T-helper 1 cell treated with Interleukin-12 subunit alpha and Interleukin-12 subunit beta and Interleukin-4 antibody, amounts not matched to agents 30 μg/mL and 1 μg/mL, for 36 hours (primary cell): ENCODE measurements around the gene GDPD3.
A peak's percentile ranks its signal among the peaks of the same experiment; 100 is the strongest.

Experiments used
- H3K27ac Mint-ChIP-seq: one replicate; pipeline ENCODE4 v1.8.0; 2021; ENCODE audit warnings: mild to moderate bottlenecking, mixed read lengths
- H3K27me3 Mint-ChIP-seq: one replicate; pipeline ENCODE4 v1.8.0; 2021; ENCODE audit warnings: low read depth, mixed read lengths
- H3K36me3 Mint-ChIP-seq: one replicate; pipeline ENCODE4 v1.8.0; 2021; ENCODE audit warnings: low read depth, mixed read lengths
- H3K4me1 Mint-ChIP-seq: one replicate; pipeline ENCODE4 v1.8.0; 2021; ENCODE audit warnings: low read depth, mixed read lengths
- H3K4me3 Mint-ChIP-seq: one replicate; pipeline ENCODE4 v1.8.0; 2021; ENCODE audit warnings: mild to moderate bottlenecking, moderate library complexity, mixed read lengths
- H3K9me3 Mint-ChIP-seq: one replicate; pipeline ENCODE4 v1.8.0; 2021; ENCODE audit warnings: mixed read lengths

The GDPD3 gene

GRCh38 chr16:30113031-30113710 is at the start of gene GDPD3:
Gene GDPD3 (minus strand): TSS chr16:30113537. CDS start chr16:30113478, 59 bp downstream.
- Mint-ChIP-seq H3K4me3 (no peak within 1 kb of the TSS), H3K27ac (peak within 1 kb of the TSS; percentile 70), H3K9me3 (no peaks in the 10 kb centered on the region), H3K36me3 (peaks cover 10% of the 10 kb centered on the region), H3K4me1 (peaks cover 11% of the 10 kb centered on the region), H3K27me3 (no peaks in the 10 kb centered on the region)

GRCh38 chr16:30157214-30157613 is 43.9 kb upstream of the GDPD3 start:
- Mint-ChIP-seq H3K4me1 (peaks cover 2% of the 10 kb centered on the region), H3K4me3 (no peak overlapping the region), H3K27ac (no peak overlapping the region), H3K36me3 (peaks cover 1% of the 10 kb centered on the region), H3K9me3 (no peaks in the 10 kb centered on the region), H3K27me3 (no peaks in the 10 kb centered on the region)

- Mint-ChIP-seq H3K4me3 (no peak overlapping the region), H3K27me3 (no peaks in the 10 kb centered on the region), H3K27ac (no peak overlapping the region), H3K9me3 (no peaks in the 10 kb centered on the region), H3K36me3 (peaks cover 1% of the 10 kb centered on the region), H3K4me1 (peaks cover 1% of the 10 kb centered on the region)
Observed at GRCh38 chr16:30155188-30155587, 41.9 kb upstream of the GDPD3 start.

- Mint-ChIP-seq H3K36me3 (peaks cover 8% of the 10 kb centered on the region), H3K27ac (no peak overlapping the region), H3K27me3 (peaks cover 3% of the 10 kb centered on the region), H3K4me1 (no peaks in the 10 kb centered on the region), H3K4me3 (no peak overlapping the region), H3K9me3 (peaks cover 17% of the 10 kb centered on the region)
Observed at GRCh38 chr16:30152517-30152916, 39.2 kb upstream of the GDPD3 start.

- Mint-ChIP-seq H3K27ac (no peak overlapping the region), H3K4me3 (no peak overlapping the region), H3K9me3 (peaks cover 17% of the 10 kb centered on the region), H3K27me3 (peaks cover 3% of the 10 kb centered on the region), H3K4me1 (no peaks in the 10 kb centered on the region), H3K36me3 (peaks cover 8% of the 10 kb centered on the region)
Observed at GRCh38 chr16:30151091-30151490, 37.8 kb upstream of the GDPD3 start.

GRCh38 chr16:30149250-30149930 is 36.1 kb upstream of the GDPD3 start:
- H3K9me3 Mint-ChIP-seq, result peaks cover 17% of the 10 kb centered on the region
- H3K4me1 Mint-ChIP-seq, result no peaks in the 10 kb centered on the region
- peaks cover 3% of the 10 kb centered on the region for H3K27me3 Mint-ChIP-seq
- peaks cover 8% of the 10 kb centered on the region for H3K36me3 Mint-ChIP-seq
- no peak overlapping the region for H3K27ac Mint-ChIP-seq
- H3K4me3 Mint-ChIP-seq, result no peak overlapping the region

- no peak overlapping the region for H3K27ac Mint-ChIP-seq
- H3K9me3 Mint-ChIP-seq, result peaks cover 17% of the 10 kb centered on the region
- no peak overlapping the region for H3K4me3 Mint-ChIP-seq
- H3K27me3 Mint-ChIP-seq, result peaks cover 3% of the 10 kb centered on the region
- peaks cover 5% of the 10 kb centered on the region for H3K4me1 Mint-ChIP-seq
- peaks cover 8% of the 10 kb centered on the region for H3K36me3 Mint-ChIP-seq
Observed at GRCh38 chr16:30147843-30148510, 34.6 kb upstream of the GDPD3 start.

GRCh38 chr16:30145657-30146056 is 32.3 kb upstream of the GDPD3 start:
- Mint-ChIP-seq H3K27me3 (peaks cover 3% of the 10 kb centered on the region), H3K9me3 (peaks cover 17% of the 10 kb centered on the region), H3K27ac (no peak overlapping the region), H3K4me1 (peaks cover 11% of the 10 kb centered on the region), H3K36me3 (peaks cover 7% of the 10 kb centered on the region), H3K4me3 (no peak overlapping the region)

- Mint-ChIP-seq H3K4me1 (peaks cover 12% of the 10 kb centered on the region), H3K4me3 (no peak overlapping the region), H3K27me3 (peaks cover 3% of the 10 kb centered on the region), H3K36me3 (peaks cover 7% of the 10 kb centered on the region), H3K27ac (no peak overlapping the region), H3K9me3 (peaks cover 17% of the 10 kb centered on the region)
Observed at GRCh38 chr16:30144917-30145316, 31.6 kb upstream of the GDPD3 start.

- Mint-ChIP-seq H3K9me3 (peaks cover 9% of the 10 kb centered on the region), H3K27me3 (no peaks in the 10 kb centered on the region), H3K27ac (no peak overlapping the region), H3K4me3 (no peak overlapping the region), H3K36me3 (peaks cover 1% of the 10 kb centered on the region), H3K4me1 (peaks cover 17% of the 10 kb centered on the region)
Observed at GRCh38 chr16:30144017-30144416, 30.7 kb upstream of the GDPD3 start.

- Mint-ChIP-seq H3K27ac (peak overlapping the region; percentile 5), H3K36me3 (no peaks in the 10 kb centered on the region), H3K27me3 (no peaks in the 10 kb centered on the region), H3K4me1 (peaks cover 17% of the 10 kb centered on the region), H3K4me3 (peak overlapping the region; percentile 1), H3K9me3 (peaks cover 4% of the 10 kb centered on the region)
Observed at GRCh38 chr16:30143347-30143702, 30.0 kb upstream of the GDPD3 start.

- no peaks in the 10 kb centered on the region for H3K36me3 Mint-ChIP-seq
Observed at GRCh38 chr16:30142672-30143346, 29.5 kb upstream of the GDPD3 start.

GRCh38 chr16:30141750-30142149 is 28.4 kb upstream of the GDPD3 start:
- Mint-ChIP-seq H3K27ac (peak overlapping the region; percentile 68), H3K4me3 (no peak overlapping the region), H3K9me3 (no peaks in the 10 kb centered on the region), H3K4me1 (peaks cover 20% of the 10 kb centered on the region), H3K36me3 (no peaks in the 10 kb centered on the region), H3K27me3 (no peaks in the 10 kb centered on the region)

More at GRCh38 chr16:30142672-30143346, 29.5 kb upstream of the GDPD3 start:
- Mint-ChIP-seq H3K27me3 (no peaks in the 10 kb centered on the region), H3K9me3 (peaks cover 2% of the 10 kb centered on the region), H3K4me3 (peak overlapping the region; percentile 1), H3K27ac (peak overlapping the region; percentile 5), H3K4me1 (peaks cover 17% of the 10 kb centered on the region)

- Mint-ChIP-seq H3K27me3 (no peaks in the 10 kb centered on the region), H3K27ac (peak overlapping the region; percentile 87), H3K36me3 (no peaks in the 10 kb centered on the region), H3K4me1 (peaks cover 21% of the 10 kb centered on the region), H3K4me3 (no peak overlapping the region), H3K9me3 (no peaks in the 10 kb centered on the region)
Observed at GRCh38 chr16:30139583-30140481, 26.5 kb upstream of the GDPD3 start.
